Keratinocyte (primary cell): ENCODE data around the gene HAVCR2. TPM values are rescaled to one million over a fixed set of nuclear protein-coding genes. Genes with fewer than 3 reads are reported as not detected.

Experiments
- DNase-seq: peaks from one replicate; pipeline ENCODE4 v3.0.0-alpha.2; 2011; ENCODE audit warnings: low read depth, missing footprints, low spot score
- FAIRE-seq: peaks from 2 replicates; lab custom pipeline; 2011; peaks lifted over from hg19 to GRCh38; lab: Jason Lieb, UNC
- H2AFZ ChIP-seq: 2 replicates; pipeline ENCODE4 v1.6.0; 2012; ENCODE audit warnings: low read length, control low read depth, inconsistent platforms; ENCODE audit not compliant: control insufficient read depth
- H3K27ac ChIP-seq: 2 replicates; pipeline ENCODE4 v1.5.1; 2011; ENCODE audit warnings: low read length; ENCODE audit not compliant: control insufficient read depth, insufficient read depth
- H3K27me3 ChIP-seq: 3 replicates; pipeline ENCODE4 v1.6.0; 2011; ENCODE audit warnings: low read length; ENCODE audit not compliant: control insufficient read depth, insufficient read depth; ENCODE audit errors: extremely low read depth
- H3K36me3 ChIP-seq, 2 experiments: 2 replicates in 1 of 2; 3 replicates in 1 of 2; pipeline ENCODE4 v1.5.1; 2011; ENCODE audit warnings: low read length in 2 of 2, mild to moderate bottlenecking in 1 of 2; ENCODE audit not compliant: control insufficient read depth in 2 of 2, insufficient read depth in 2 of 2; ENCODE audit errors: extremely low read depth in 1 of 2
- H3K4me1 ChIP-seq: 3 replicates; pipeline ENCODE4 v1.5.1; 2011; ENCODE audit warnings: low read length; ENCODE audit not compliant: control insufficient read depth, insufficient read depth; ENCODE audit errors: extremely low read depth
- H3K4me2 ChIP-seq: 3 replicates; pipeline ENCODE4 v1.6.0; 2011; ENCODE audit warnings: low read depth, low read length; ENCODE audit not compliant: control insufficient read depth, insufficient read depth; ENCODE audit errors: extremely low read depth
- H3K4me3 ChIP-seq, 3 experiments: fragments of 200-600 bp in 1 of 3; sonication (generic) in 1 of 3; 2 replicates in 2 of 3; 3 replicates in 1 of 3; pipeline ENCODE4 v1.5.1; 2011 to 2016; ENCODE audit warnings: low read length in 3 of 3, mild to moderate bottlenecking in 3 of 3, control low read depth in 2 of 3, inconsistent platforms in 1 of 3, low read depth in 1 of 3, mixed read lengths in 1 of 3, mixed run types in 1 of 3, moderate library complexity in 1 of 3; ENCODE audit not compliant: control insufficient read depth in 2 of 3, insufficient read depth in 2 of 3; ENCODE audit errors: extremely low read depth in 1 of 3
- H3K79me2 ChIP-seq: 2 replicates; pipeline ENCODE4 v1.6.0; 2012; ENCODE audit warnings: low read length; ENCODE audit not compliant: control insufficient read depth, insufficient read depth
- H3K9ac ChIP-seq: 3 replicates; pipeline ENCODE4 v1.6.0; 2011; ENCODE audit warnings: low read length; ENCODE audit not compliant: control insufficient read depth, insufficient read depth; ENCODE audit errors: extremely low read depth
- H3K9me1 ChIP-seq: 3 replicates; pipeline ENCODE4 v1.6.0; 2011; ENCODE audit warnings: low read length; ENCODE audit not compliant: control insufficient read depth, insufficient read depth; ENCODE audit errors: extremely low read depth
- H3K9me3 ChIP-seq: 2 replicates; pipeline ENCODE4 v1.5.1; 2012; ENCODE audit warnings: low read depth, low read length; ENCODE audit not compliant: control insufficient read depth
- H4K20me1 ChIP-seq: 3 replicates; pipeline ENCODE4 v1.6.0; 2011; ENCODE audit warnings: low read length; ENCODE audit not compliant: control insufficient read depth, insufficient read depth; ENCODE audit errors: extremely low read depth
- CTCF ChIP-seq, 3 experiments: IDR thresholded peaks in 1 of 3; conservative IDR thresholded peaks in 1 of 3; optimal IDR thresholded peaks in 1 of 3; 2 replicates in 2 of 3; 3 replicates in 1 of 3; pipeline versions ENCODE3 to v1.5.1; 2011; ENCODE audit warnings: low read length in 3 of 3, mild to moderate bottlenecking in 3 of 3, moderate library complexity in 2 of 3, control low read depth in 1 of 3, inconsistent platforms in 1 of 3; ENCODE audit not compliant: insufficient read depth in 2 of 3; ENCODE audit errors: extremely low read depth in 1 of 3
- EZH2 ChIP-seq: IDR thresholded peaks from one replicate; pipeline ENCODE4 v1.6.1; 2012; ENCODE audit warnings: inconsistent platforms, mild to moderate bottlenecking, low read length, moderate library complexity
- dilution Hi-C: fragments of 300-500 bp; cut with MboI; formaldehyde crosslinking; loops from one replicate; pipeline ENCODE4 v1.7.0; 2020; ENCODE audit warnings: low sequenced_read_pairs; ENCODE audit not compliant: extremely low pct_ligation_motif_present
- polyA minus RNA-seq, 3 experiments: library from RNA; depleted of rRNA, polyadenylated mRNA; stranded (reverse); fragments of >200 nt; gene quantifications; 1 replicate in 1 of 3; 2 replicates in 1 of 3; 3 replicates in 1 of 3; pipeline ENCODE4 v1.2.3, GENCODE V29; 2011
- polyA plus RNA-seq, 5 experiments: library from polyadenylated mRNA; depleted of rRNA in 3 of 5; stranded (reverse) in 3 of 5; stranded (forward) in 1 of 5; unstranded in 1 of 5; fragments of >200 nt; gene quantifications; 1 replicate in 1 of 5; 2 replicates in 3 of 5; 3 replicates in 1 of 5; pipeline versions ENCODE4 v1.2.1 to v1.2.3, GENCODE V29; 2011 to 2012; ENCODE audit warnings: missing spikeins in 2 of 5, low read depth in 1 of 5, low replicate concordance in 1 of 5

Gene HAVCR2
- 0.03 TPM in 1 of 3 replicates, not detected in the others for polyA plus RNA-seq
- polyA plus RNA-seq (2011; ENCODE audit: low read depth), result not detected
- not detected in 2 replicates for polyA plus RNA-seq (2011; cell fraction: cytosol; rRNA removed)
- polyA plus RNA-seq (2011; cell fraction: nucleus; rRNA removed), result 0.19 and 0.27 TPM in 2 replicates
- 0.45 TPM in 1 of 2 replicates, not detected in the other for polyA plus RNA-seq (2012; ENCODE audit: low replicate concordance)
- 0.07 to 0.13 TPM in 2 of 3 replicates, not detected in the other for polyA minus RNA-seq
- polyA minus RNA-seq (2011; cell fraction: cytosol; rRNA and poly(A)+ RNA removed), result not detected
- polyA minus RNA-seq (2011; cell fraction: nucleus; rRNA and poly(A)+ RNA removed), result not detected in 2 replicates

- dilution Hi-C loops, result no loop called here
- no peak within 1 kb of the TSS for H3K27ac ChIP-seq
- FAIRE-seq, result no peak
- no peak for TF ChIP-seq EZH2
- no peak for TF ChIP-seq CTCF (optimal IDR thresholded peaks at IDR 0.05 in 1 of 3, IDR thresholded peaks at IDR 0.05 in 1 of 3, conservative IDR thresholded peaks at IDR 0.05 in 1 of 3; ENCODE audit: extremely low read depth in 1 of 3, insufficient read depth in 2 of 3, low read length in 3 of 3)
- no peak within 1 kb of the TSS for H3K4me3 ChIP-seq
- H4K20me1 ChIP-seq, result no peaks in the 10 kb centered on the region
- no peak for DNase-seq
- H3K79me2 ChIP-seq, result no peaks in the 10 kb centered on the region
- H3K9me1 ChIP-seq, result no peaks in the 10 kb centered on the region
- H3K36me3 ChIP-seq, result no peaks in the 10 kb centered on the region
- H3K4me2 ChIP-seq, result no peak within 1 kb of the TSS
- no peaks in the 10 kb centered on the region for H3K4me1 ChIP-seq
- H3K9ac ChIP-seq, result no peak within 1 kb of the TSS
- H3K27me3 ChIP-seq, result no peaks in the 10 kb centered on the region
- no peak within 1 kb of the TSS for H2AFZ ChIP-seq
- no peaks in the 10 kb centered on the region for H3K9me3 ChIP-seq
These were observed at the start of gene HAVCR2 for GRCh38 chr5:157108976-157109375. HAVCR2 (minus strand) TSS chr5:157109044; CDS start chr5:157108983, 61 bp downstream.

- Histone ChIP-seq H3K27me3 (no peaks in the 10 kb centered on the region), H3K4me3 (no peak overlapping the region), H3K4me2 (no peak overlapping the region), H2AFZ (no peak overlapping the region), H3K79me2 (no peaks in the 10 kb centered on the region), H3K4me1 (no peaks in the 10 kb centered on the region), H3K9me3 (no peaks in the 10 kb centered on the region), H3K9me1 (no peaks in the 10 kb centered on the region), H3K27ac (no peak overlapping the region), H4K20me1 (no peaks in the 10 kb centered on the region), H3K9ac (no peak overlapping the region), H3K36me3 (no peaks in the 10 kb centered on the region)
- no peak for FAIRE-seq
- dilution Hi-C loops, result no loop called here
- TF ChIP-seq EZH2 (no peak), CTCF (optimal IDR thresholded peaks at IDR 0.05 in 1 of 3, IDR thresholded peaks at IDR 0.05 in 1 of 3, conservative IDR thresholded peaks at IDR 0.05 in 1 of 3; ENCODE audit: extremely low read depth in 1 of 3, insufficient read depth in 2 of 3, low read length in 3 of 3) (no peak)
- DNase-seq, result no peak
These were observed 48.5 kb upstream of the HAVCR2 start for GRCh38 chr5:157157293-157157891.
